ENCODE measurements around the gene PRODH2.

Gene PRODH2

GRCh38 chr19:35757749-35758608, 54.7 kb downstream of the PRODH2 start, which contains the start of gene PROSER3:
Gene PROSER3 (plus strand): TSS chr19:35758176. CDS start chr19:35758216, 40 bp downstream.
- DNase-seq (ENCODE audit: low spot score in 2 of 2): peak; percentile 99
- H3K27me3 ChIP-seq (ENCODE audit: low read depth): no peaks in the 10 kb centered on the region
- peak within 1 kb of the TSS; percentile 68 for H3K4me3 ChIP-seq
- H3K36me3 ChIP-seq (replicated peaks): peaks cover 18% of the 10 kb centered on the region
- no peaks in the 10 kb centered on the region for H3K9me3 ChIP-seq
- H3K4me1 ChIP-seq: peaks cover 6% of the 10 kb centered on the region; the same call in 1 of the 2 replicates
- in situ Hi-C loops (cut with MboI; ENCODE audit: low sequenced_read_pairs): no loop called here

GRCh38 chr19:35757231-35757748, 55.4 kb downstream of the PRODH2 start:
- Histone ChIP-seq H3K9me3 (no peaks in the 10 kb centered on the region), H3K36me3 (replicated peaks) (peaks cover 21% of the 10 kb centered on the region), H3K4me3 (peak overlapping the region; percentile 68), H3K4me1 (peaks cover 6% of the 10 kb centered on the region; the same call in 1 of the 2 replicates), H3K27me3 (ENCODE audit: low read depth) (no peaks in the 10 kb centered on the region)
- DNase-seq (ENCODE audit: low spot score in 2 of 2): peak in 1 of 2 experiments; percentile 51
- in situ Hi-C loops (cut with MboI; ENCODE audit: low sequenced_read_pairs): no loop called here

DNA sequence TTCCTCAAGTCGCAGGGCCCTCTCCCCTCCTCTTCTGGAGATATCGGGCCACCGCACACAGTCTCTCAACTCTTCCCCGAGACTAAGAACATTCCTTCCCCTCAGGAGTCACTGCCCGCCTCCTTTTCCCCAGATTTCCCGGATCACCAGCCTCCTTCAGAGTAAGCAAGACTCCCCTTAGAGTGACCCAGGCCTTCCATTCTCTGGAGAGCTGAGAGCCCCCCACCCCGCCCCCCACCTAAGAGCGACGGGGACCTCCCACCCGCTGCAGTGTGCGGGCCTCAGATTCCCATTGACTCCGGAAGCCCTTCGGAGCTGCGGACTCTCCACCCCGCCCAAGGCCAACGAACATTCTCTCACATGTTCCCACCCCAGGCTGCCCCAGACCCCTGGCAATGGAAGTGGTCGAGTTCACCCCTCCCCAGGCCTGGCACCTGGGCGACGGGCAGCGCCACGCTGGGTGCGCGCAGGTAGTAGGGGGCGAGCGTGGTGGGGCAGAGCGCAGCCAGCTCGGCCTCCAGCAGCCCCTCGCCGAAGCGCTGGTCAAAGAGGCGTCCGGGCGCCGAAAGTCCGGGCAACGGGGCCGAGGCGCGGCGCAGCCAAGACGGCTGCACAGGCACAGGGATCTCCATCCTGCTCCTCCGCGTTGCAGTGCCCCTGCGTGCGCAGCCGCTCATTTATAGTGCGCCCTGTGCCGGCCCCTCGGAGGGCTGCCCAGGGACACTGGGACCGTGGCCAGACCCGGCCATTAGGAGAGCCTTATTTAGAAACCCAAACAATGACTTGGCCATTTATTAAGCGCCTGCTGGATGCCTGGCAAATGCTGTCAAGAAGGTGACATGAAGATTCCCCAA, 56.0 kb downstream of the PRODH2 start, which contains the start of gene HSPB6:
Gene HSPB6, minus strand, starts transcription at position 653 of the 854 bp plus-strand sequence. Its CDS starts 21 bp downstream, at position 632.
- no peaks in the 10 kb centered on the region for H3K27me3 ChIP-seq (ENCODE audit: low read depth)
- peaks cover 6% of the 10 kb centered on the region; the same call in 1 of the 2 replicates for H3K4me1 ChIP-seq
- H3K4me3 ChIP-seq: peak within 1 kb of the TSS; percentile 68
- in situ Hi-C loops (cut with MboI; ENCODE audit: low sequenced_read_pairs): no loop called here
- no peaks in the 10 kb centered on the region for H3K9me3 ChIP-seq
- no peak for DNase-seq (ENCODE audit: low spot score in 2 of 2)
- peaks cover 16% of the 10 kb centered on the region for H3K36me3 ChIP-seq (replicated peaks)

- Histone ChIP-seq H3K36me3 (replicated peaks) (peaks cover 10% of the 10 kb centered on the region), H3K27me3 (ENCODE audit: low read depth) (no peaks in the 10 kb centered on the region), H3K4me3 (no peak overlapping the region), H3K4me1 (peaks cover 6% of the 10 kb centered on the region; the same call in 1 of the 2 replicates), H3K9me3 (no peaks in the 10 kb centered on the region)
- DNase-seq (ENCODE audit: low spot score in 2 of 2): no peak
- in situ Hi-C loops (cut with MboI; ENCODE audit: low sequenced_read_pairs): no loop called here
These were observed 56.9 kb downstream of the PRODH2 start for GRCh38 chr19:35755550-35756376.

DNA sequence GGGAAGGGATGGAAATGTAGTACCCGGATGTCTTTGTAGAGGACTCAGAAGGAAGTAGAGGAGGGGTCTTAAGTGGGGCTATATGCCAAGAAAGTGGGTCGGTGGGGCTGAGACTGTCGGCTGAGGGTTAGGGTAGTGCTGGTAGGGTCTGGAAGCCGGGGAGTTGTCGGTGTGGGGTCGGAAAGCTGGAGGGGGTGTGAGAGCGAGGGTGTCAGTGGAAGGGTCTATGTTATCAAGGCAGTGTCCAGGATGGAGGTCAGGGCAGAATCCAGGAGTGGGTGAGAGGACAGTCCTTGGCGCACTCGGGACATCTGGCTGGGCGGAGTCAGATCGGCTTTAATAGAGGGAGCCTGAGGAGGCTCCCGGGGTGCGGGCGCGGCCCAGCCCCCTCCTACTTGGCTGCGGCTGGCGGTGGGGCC, 57.5 kb downstream of the PRODH2 start:
- H3K9me3 ChIP-seq: no peaks in the 10 kb centered on the region
- peaks cover 6% of the 10 kb centered on the region; the same call in 1 of the 2 replicates for H3K4me1 ChIP-seq
- in situ Hi-C loops (cut with MboI; ENCODE audit: low sequenced_read_pairs): no loop called here
- H3K4me3 ChIP-seq: no peak overlapping the region
- DNase-seq (ENCODE audit: low spot score in 2 of 2): no peak
- H3K36me3 ChIP-seq (replicated peaks): peaks cover 9% of the 10 kb centered on the region; the same call in 1 of the 2 replicates
- no peaks in the 10 kb centered on the region for H3K27me3 ChIP-seq (ENCODE audit: low read depth)

DNA sequence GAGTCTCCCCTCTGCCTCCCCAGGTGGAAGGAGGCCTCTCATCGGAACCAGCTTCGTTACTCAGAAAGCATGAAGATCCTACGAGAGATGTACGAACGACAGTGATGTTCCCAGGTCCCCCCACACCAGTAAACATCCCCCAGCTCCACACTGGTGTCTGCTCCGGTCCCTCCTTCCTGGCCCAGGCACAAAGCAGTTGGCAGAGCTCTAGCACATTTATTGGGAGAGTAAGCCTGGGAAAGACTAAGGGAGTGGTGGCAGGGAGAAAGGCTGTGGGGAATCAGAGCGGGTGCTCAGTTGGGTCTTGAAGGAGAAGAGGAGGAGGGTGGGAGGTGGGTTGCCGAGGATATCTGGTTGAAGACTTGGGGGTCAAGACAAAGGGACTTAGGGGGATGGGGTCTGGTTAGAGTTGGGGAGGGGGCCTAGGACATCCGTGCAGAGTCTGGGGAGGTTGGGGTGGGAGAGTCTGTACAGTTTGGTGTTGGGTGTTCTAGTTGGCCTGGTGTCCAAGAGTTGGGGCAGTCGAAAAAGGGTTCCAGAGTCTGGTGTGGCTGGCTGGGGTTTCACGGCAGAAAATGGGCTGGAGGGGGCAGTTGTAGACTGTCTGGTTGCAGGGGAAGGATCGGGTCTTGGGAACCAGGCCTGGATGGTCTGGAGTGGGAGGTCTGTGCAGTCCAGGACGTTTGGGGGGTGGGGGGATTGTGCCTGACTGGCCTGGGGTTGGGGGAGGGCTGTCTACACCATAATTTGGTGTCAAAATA, 58.1 kb downstream of the PRODH2 start:
- H3K9me3 ChIP-seq: no peaks in the 10 kb centered on the region
- in situ Hi-C loops (cut with MboI; ENCODE audit: low sequenced_read_pairs): loop anchor here (5.0 kb wide), 1 partner anchor 178 kb away; no protein-coding TSS in a partner anchor
- DNase-seq (ENCODE audit: low spot score in 2 of 2): no peak
- no peak overlapping the region for H3K4me3 ChIP-seq
- H3K36me3 ChIP-seq (replicated peaks): peaks cover 9% of the 10 kb centered on the region; the same call in 1 of the 2 replicates
- H3K4me1 ChIP-seq: peaks cover 6% of the 10 kb centered on the region; the same call in 1 of the 2 replicates
- no peaks in the 10 kb centered on the region for H3K27me3 ChIP-seq (ENCODE audit: low read depth)

GRCh38 chr19:35753634-35754369, 58.8 kb downstream of the PRODH2 start:
- H3K27me3 ChIP-seq (ENCODE audit: low read depth): no peaks in the 10 kb centered on the region
- H3K36me3 ChIP-seq (replicated peaks): peaks cover 9% of the 10 kb centered on the region; the same call in 1 of the 2 replicates
- H3K4me1 ChIP-seq: peaks cover 6% of the 10 kb centered on the region; the same call in 1 of the 2 replicates
- DNase-seq (ENCODE audit: low spot score in 2 of 2): no peak
- H3K4me3 ChIP-seq: no peak overlapping the region
- in situ Hi-C loops (cut with MboI; ENCODE audit: low sequenced_read_pairs): loop anchor here (5.0 kb wide), 1 partner anchor 178 kb away; no protein-coding TSS in a partner anchor
- H3K9me3 ChIP-seq: no peaks in the 10 kb centered on the region

GRCh38 chr19:35752746-35753350, 59.8 kb downstream of the PRODH2 start:
- DNase-seq (ENCODE audit: low spot score in 2 of 2): no peak
- in situ Hi-C loops (cut with MboI; ENCODE audit: low sequenced_read_pairs): loop anchor here (5.0 kb wide), 1 partner anchor 179 kb away; no protein-coding TSS in a partner anchor
- peaks cover 9% of the 10 kb centered on the region for H3K36me3 ChIP-seq (replicated peaks)
- H3K4me1 ChIP-seq: peaks cover 7% of the 10 kb centered on the region; the same call in 1 of the 2 replicates
- H3K27me3 ChIP-seq (ENCODE audit: low read depth): no peaks in the 10 kb centered on the region
- no peak overlapping the region for H3K4me3 ChIP-seq
- no peaks in the 10 kb centered on the region for H3K9me3 ChIP-seq

DNA sequence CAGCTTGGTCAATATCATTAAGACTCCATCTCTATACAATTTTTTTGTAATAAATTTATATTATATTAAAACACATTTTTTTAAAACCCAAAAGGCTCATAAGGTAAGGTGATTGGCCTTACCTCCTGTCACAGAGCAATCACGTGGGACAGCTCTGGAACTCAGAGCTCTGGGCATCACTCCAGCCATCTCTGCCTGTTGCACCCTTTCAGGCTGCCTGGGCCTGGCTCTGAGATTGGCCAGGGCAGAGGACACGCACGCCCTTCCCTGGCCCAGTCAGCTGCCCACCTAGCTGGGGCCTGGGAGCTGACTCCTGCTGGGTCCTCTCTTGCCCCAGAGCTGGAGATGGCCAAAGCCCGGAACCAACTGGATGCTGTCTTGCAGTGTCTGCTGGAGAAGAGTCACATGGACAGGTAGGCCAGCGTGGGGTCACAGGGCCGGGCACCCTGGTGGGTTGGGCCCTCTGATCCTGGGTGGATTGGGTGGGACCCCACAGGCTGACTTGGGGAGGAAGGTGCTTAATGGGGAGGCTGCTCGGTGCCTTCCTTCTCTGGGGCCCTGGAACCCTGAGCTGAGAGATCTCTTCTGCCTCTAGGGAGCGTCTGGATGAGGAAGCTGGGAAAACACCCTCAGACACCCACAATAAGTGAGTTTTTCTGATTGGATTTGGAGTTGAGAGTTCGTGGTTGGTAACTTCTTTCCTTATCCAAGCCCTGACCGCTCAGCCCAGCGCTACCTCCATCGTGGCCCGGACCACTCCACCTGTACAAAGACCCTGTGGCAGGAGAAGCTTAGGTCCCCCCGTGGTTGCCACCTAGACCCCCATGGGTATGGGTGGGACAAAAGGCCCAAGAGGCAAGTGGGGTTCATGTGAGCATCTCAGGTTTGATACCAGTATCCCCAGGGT, 60.6 kb downstream of the PRODH2 start:
- no peak for DNase-seq (ENCODE audit: low spot score in 2 of 2)
- Histone ChIP-seq H3K27me3 (ENCODE audit: low read depth) (no peaks in the 10 kb centered on the region), H3K4me1 (peaks cover 6% of the 10 kb centered on the region; the same call in 1 of the 2 replicates), H3K4me3 (no peak overlapping the region), H3K36me3 (replicated peaks) (peaks cover 9% of the 10 kb centered on the region), H3K9me3 (no peaks in the 10 kb centered on the region)
- in situ Hi-C loops (cut with MboI; ENCODE audit: low sequenced_read_pairs): loop anchor here (5.0 kb wide), 1 partner anchor 180 kb away; no protein-coding TSS in a partner anchor

DNA sequence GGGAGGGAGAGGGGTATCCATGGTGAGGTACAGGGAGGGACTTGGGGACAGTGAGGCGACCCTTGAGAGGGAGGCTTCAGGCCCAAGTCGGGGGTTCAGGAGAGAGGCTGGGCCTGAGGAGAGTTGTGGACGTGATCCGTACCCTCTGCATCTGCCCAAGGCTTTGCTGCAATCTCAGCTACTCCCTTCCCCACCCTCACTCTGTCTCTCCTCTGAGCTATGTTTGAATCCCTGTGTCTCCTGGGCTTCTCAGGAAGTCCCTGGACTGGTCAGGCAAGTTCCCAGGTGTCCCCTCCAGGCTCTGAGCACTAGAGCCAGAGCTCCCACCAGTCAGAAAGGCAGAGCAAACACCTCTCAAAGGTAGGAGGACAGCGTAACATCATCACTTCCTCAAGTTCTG, 62.5 kb downstream of the PRODH2 start:
- Histone ChIP-seq H3K27me3 (ENCODE audit: low read depth) (no peaks in the 10 kb centered on the region), H3K4me3 (no peak overlapping the region), H3K4me1 (peaks cover 4% of the 10 kb centered on the region; the same call in 1 of the 2 replicates), H3K36me3 (replicated peaks) (peaks cover 9% of the 10 kb centered on the region), H3K9me3 (no peaks in the 10 kb centered on the region)
- in situ Hi-C loops (cut with MboI; ENCODE audit: low sequenced_read_pairs): loop anchor here (5.0 kb wide), 1 partner anchor 182 kb away; no protein-coding TSS in a partner anchor
- DNase-seq (ENCODE audit: low spot score in 2 of 2): no peak

All from HAP-1 (cell line).